Measurements from ENCODE around the gene GPC5. TPM values are rescaled to one million over a fixed set of nuclear protein-coding genes. Genes with fewer than 3 reads are reported as not detected.

Gene GPC5
- total and polyA plus RNA-seq, 9 of the 15 experiments (the other 6 are each of a cell fraction or from before 2014, with no cell fraction given), result 0.18 to 0.27 TPM; not detected in 7

DNA sequence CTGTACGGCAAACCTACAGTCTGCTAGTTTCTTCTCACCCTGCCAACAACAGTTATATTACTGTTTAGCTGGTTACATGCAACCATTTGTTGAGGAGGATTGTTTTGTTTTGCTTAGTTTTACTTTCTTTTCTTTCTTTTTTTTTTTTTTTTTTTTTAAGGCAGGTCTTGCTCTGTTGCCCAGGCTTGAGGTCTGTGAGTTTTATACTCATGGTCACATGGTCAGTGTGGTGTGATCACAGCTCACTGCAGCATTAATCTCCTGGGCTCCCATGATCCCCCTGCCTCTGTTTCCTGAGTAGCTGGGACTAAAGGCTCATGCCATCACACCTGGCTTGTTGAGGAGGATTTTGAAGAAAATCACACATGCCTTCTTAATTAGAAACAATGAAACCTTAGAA is 505.6 kb downstream of the GPC5 start (continued):
- TF ChIP-seq SMAD1 (IDR thresholded peaks at IDR 0.05; ENCODE audit: low read depth, low read length, partially characterized antibody) (no peak), ETS2 (tag; IDR thresholded peaks at IDR 0.05; ENCODE audit: borderline replicate concordance, poor library complexity, severe bottlenecking) (no peak)

GRCh38 chr13:91904597-91904996 is 506.2 kb downstream of the GPC5 start:
- Histone ChIP-seq H3K27ac (ENCODE audit: extremely low read depth, low read depth, low read length) (no peak overlapping the region), H2AFZ (ENCODE audit: low read depth, low read length) (no peak overlapping the region), H3K9ac (ENCODE audit: insufficient read depth in 1 of 2, low read depth in 2 of 2, low read length in 2 of 2) (no peak overlapping the region), H4K20me1 (replicated peaks; ENCODE audit: control insufficient read depth, insufficient read depth, low read length) (no peaks in the 10 kb centered on the region), H3K79me2 (ENCODE audit: control insufficient read depth, insufficient read depth, low read length) (no peaks in the 10 kb centered on the region), H3K4me2 (ENCODE audit: insufficient read depth, low read length) (no peak overlapping the region), H3K4me1 (replicated peaks in 1 of 2; ENCODE audit: control insufficient read depth in 2 of 2, insufficient read depth in 2 of 2, low read length in 2 of 2) (no peaks in the 10 kb centered on the region), H3K27me3 (ENCODE audit: control insufficient read depth in 2 of 2, insufficient read depth in 2 of 2, low read length in 2 of 2) (no peaks in the 10 kb centered on the region), H3K9me1 (ENCODE audit: control insufficient read depth, insufficient read depth, low read length) (no peaks in the 10 kb centered on the region), H3K36me3 (ENCODE audit: control insufficient read depth, insufficient read depth, low read length) (no peaks in the 10 kb centered on the region), H3K9me3 (replicated peaks; ENCODE audit: control insufficient read depth, insufficient read depth, low read depth, low read length) (no peaks in the 10 kb centered on the region), H3K4me3 (no peak overlapping the region)
- no CpG with 5 or more reads among the region's 1 CpG for WGBS (ENCODE audit: insufficient coverage, low coverage, missing lambda C conversion rate)
- no TSS peak for BruUV-seq (replicated peaks)
- ATAC-seq (no peak), DNase-seq (ENCODE audit: extremely low read depth in 1 of 4, low spot score in 3 of 4) (no peak), FAIRE-seq (no peak)
- ChIA-PET POLR2A (no interaction called here), CTCF (ENCODE audit: low intra/inter-chr PET ratio) (no interaction called here)
- in situ Hi-C loops (cut with MboI) (no loop called here), intact Hi-C loops (cut with micrococcal nuclease) (no loop called here)
- TF ChIP-seq HDAC6 (IDR thresholded peaks at IDR 0.05; ENCODE audit: low read depth, low read length) (no peak), ADNP (tag; IDR thresholded peaks at IDR 0.05) (no peak), RUNX1 (IDR thresholded peaks at IDR 0.05; ENCODE audit: low read depth) (no peak)

- no peak for ATAC-seq
- peak; percentile 16; the same call in 1 of the 2 replicates for TF ChIP-seq ZNF316 (IDR thresholded peaks at IDR 0.05)
- TF ChIP-seq MAFF (IDR thresholded peaks at IDR 0.05; ENCODE audit: low read length), result 0 out of 2 replicates have a peak, but pooled peaks have one; percentile 4
- TF ChIP-seq PHF8 (IDR thresholded peaks at IDR 0.05; ENCODE audit: borderline replicate concordance, low read length), result no peak
- in situ Hi-C loops (cut with MboI) (no loop called here), intact Hi-C loops (cut with micrococcal nuclease) (no loop called here)
- no TSS peak for BruUV-seq (replicated peaks)
- Histone ChIP-seq H3K9me1 (ENCODE audit: control insufficient read depth, insufficient read depth, low read length) (no peaks in the 10 kb centered on the region), H3K79me2 (ENCODE audit: control insufficient read depth, insufficient read depth, low read length) (no peaks in the 10 kb centered on the region), H3K27me3 (ENCODE audit: control insufficient read depth in 2 of 2, insufficient read depth in 2 of 2, low read length in 2 of 2) (no peaks in the 10 kb centered on the region), H3K36me3 (ENCODE audit: control insufficient read depth, insufficient read depth, low read length) (no peaks in the 10 kb centered on the region), H3K4me2 (ENCODE audit: insufficient read depth, low read length) (no peak overlapping the region), H3K4me1 (replicated peaks in 1 of 2; ENCODE audit: control insufficient read depth in 2 of 2, insufficient read depth in 2 of 2, low read length in 2 of 2) (no peaks in the 10 kb centered on the region), H3K4me3 (no peak overlapping the region), H3K9me3 (replicated peaks; ENCODE audit: control insufficient read depth, insufficient read depth, low read depth, low read length) (no peaks in the 10 kb centered on the region), H3K9ac (ENCODE audit: insufficient read depth in 1 of 2, low read depth in 2 of 2, low read length in 2 of 2) (no peak overlapping the region), H3K27ac (ENCODE audit: extremely low read depth, low read depth, low read length) (no peak overlapping the region), H2AFZ (ENCODE audit: low read depth, low read length) (no peak overlapping the region), H4K20me1 (replicated peaks; ENCODE audit: control insufficient read depth, insufficient read depth, low read length) (no peaks in the 10 kb centered on the region)
- 0% methylated on average over 1 of the region's 1 CpG for WGBS (ENCODE audit: insufficient coverage, low coverage, missing lambda C conversion rate)
- FAIRE-seq, result no peak
- CTCF ChIA-PET (ENCODE audit: low intra/inter-chr PET ratio), result no interaction called here
- POLR2A ChIA-PET, result no interaction called here
- DNase-seq (ENCODE audit: extremely low read depth in 1 of 4, low spot score in 3 of 4), result no peak
These were observed 509.0 kb downstream of the GPC5 start for GRCh38 chr13:91907398-91907797.
